Activated CD4-positive, alpha-beta T cell treated with anti-CD3 and anti-CD28 coated beads, Interleukin-10, Interleukin-2, amounts not matched to agents 100 ng/mL and 50 ng/mL, durations not matched to agents 16 hours and 8 hours (primary cell): Measurements from ENCODE around the gene PPID.
"Not testable (repeated sequence)": the region's sequence is repeated elsewhere in the genome, so short reads cannot be mapped to it uniquely, and the experiment has no call there.

Source experiments
- DNase-seq: peaks from one replicate; pipeline ENCODE4 v3.0.0-alpha.2; 2020

The PPID gene

GRCh38 chr4:158722917-158723793 is at the start of gene PPID:
Gene PPID (minus strand): TSS chr4:158723396. CDS start chr4:158723288, 108 bp downstream.
- DNase-seq, result peak; percentile 91

- DNase-seq, result no peak
These were observed 48.6 kb upstream of the PPID start for GRCh38 chr4:158771776-158772175.

GRCh38 chr4:158770671-158771070 is 47.5 kb upstream of the PPID start:
- DNase-seq, result no peak

- peak; percentile 58 for DNase-seq
These were observed 46.2 kb upstream of the PPID start for GRCh38 chr4:158769175-158769921.

GRCh38 chr4:158768555-158769174 is 45.5 kb upstream of the PPID start, which contains the start of gene FNIP2:
Gene FNIP2 (plus strand): TSS chr4:158769026. CDS start chr4:158769213, 187 bp downstream.
- peak; percentile 76 for DNase-seq

GRCh38 chr4:158767451-158767850 is 44.3 kb upstream of the PPID start:
- DNase-seq, result no peak

- no peak for DNase-seq
These were observed 43.3 kb upstream of the PPID start for GRCh38 chr4:158766434-158767044.

GRCh38 chr4:158763462-158763861 is 40.3 kb upstream of the PPID start:
- no peak for DNase-seq

GRCh38 chr4:158762553-158762952 is 39.4 kb upstream of the PPID start:
- DNase-seq, result no peak

- peak; percentile 28 for DNase-seq
These were observed 37.7 kb upstream of the PPID start for GRCh38 chr4:158760866-158761265.

- DNase-seq, result not testable (repeated sequence)
These were observed 36.3 kb upstream of the PPID start for GRCh38 chr4:158759539-158759938.

- no peak for DNase-seq
These were observed 35.5 kb upstream of the PPID start for GRCh38 chr4:158758703-158759102.

- no peak for DNase-seq
These were observed 34.9 kb upstream of the PPID start for GRCh38 chr4:158758142-158758541.

GRCh38 chr4:158756588-158756987 is 33.4 kb upstream of the PPID start:
- DNase-seq, result no peak

- DNase-seq, result not testable (repeated sequence)
These were observed 32.6 kb upstream of the PPID start for GRCh38 chr4:158755819-158756218.

- DNase-seq, result no peak
These were observed 31.4 kb upstream of the PPID start for GRCh38 chr4:158754385-158755180.

GRCh38 chr4:158750379-158750778 is 27.2 kb upstream of the PPID start:
- no peak for DNase-seq

- DNase-seq, result not testable (repeated sequence)
These were observed 23.3 kb upstream of the PPID start for GRCh38 chr4:158746537-158746936.

- DNase-seq, result no peak
These were observed 18.3 kb upstream of the PPID start for GRCh38 chr4:158741326-158742021.

- no peak for DNase-seq
These were observed 16.4 kb upstream of the PPID start for GRCh38 chr4:158739600-158739999.

GRCh38 chr4:158738866-158739265 is 15.7 kb upstream of the PPID start:
- no peak for DNase-seq
